HL-60 (cell line): ENCODE data around the gene KCNK15.

Experiments used
- CTCF ChIP-seq: IDR thresholded peaks from one replicate; pipeline ENCODE4 v1.5.1; 2011; ENCODE audit warnings: low read length, control low read depth, inconsistent platforms; ENCODE audit not compliant: insufficient read depth
- GABPA ChIP-seq: IDR thresholded peaks from 2 replicates; pipeline ENCODE4 v1.6.1; 2012; ENCODE audit warnings: low read depth

GRCh38 chr20:44707018-44707579 is 38.6 kb upstream of the KCNK15 start:
- TF ChIP-seq CTCF (no peak), GABPA (no peak)
